HepG2 (cell line): Measurements from ENCODE around the gene ALDH16A1. TPM values are rescaled to one million over a fixed set of nuclear protein-coding genes. Genes with fewer than 3 reads are reported as not detected.

Source experiments
- AGO1 ChIP-seq: fragments of 200-400 bp; formaldehyde crosslinking; IDR thresholded peaks from 2 replicates; pipeline ENCODE4 v1.6.1; 2017; ENCODE audit warnings: mild to moderate bottlenecking, low read depth, low read length, moderate library complexity; ENCODE audit not compliant: poor library complexity, severe bottlenecking
- CBX5 ChIP-seq: sonication (generic); formaldehyde crosslinking; IDR thresholded peaks from 2 replicates; pipeline ENCODE4 v1.4.0; 2020; ENCODE audit warnings: missing genetic modification reagents, borderline replicate concordance
- CENPX ChIP-seq: sonication (generic); formaldehyde crosslinking; IDR thresholded peaks from 2 replicates; pipeline ENCODE4 v1.9.0; 2021; ENCODE audit warnings: mild to moderate bottlenecking, missing genetic modification reagents, moderate library complexity
- DMTF1 ChIP-seq: sonication (generic); formaldehyde crosslinking; IDR thresholded peaks from 2 replicates; pipeline ENCODE4 v1.4.0; 2020; ENCODE audit warnings: mild to moderate bottlenecking, missing genetic modification reagents
- DNMT3B ChIP-seq: conservative IDR thresholded peaks from 2 replicates; pipeline ENCODE4 v1.6.1; 2016; ENCODE audit warnings: missing biosample characterization, control low read depth
- FIP1L1 ChIP-seq: fragments of 200-400 bp; formaldehyde crosslinking; IDR thresholded peaks from 2 replicates; pipeline ENCODE4 v1.6.1; 2018; ENCODE audit warnings: low read depth, mild to moderate bottlenecking, low read length, moderate library complexity, borderline replicate concordance; ENCODE audit not compliant: insufficient read depth
- FOXA3 ChIP-seq: IDR thresholded peaks from 2 replicates; pipeline ENCODE4 v1.6.1; 2016; ENCODE audit warnings: missing genetic modification reagents, missing compliant biosample characterization
- IRF2 ChIP-seq: IDR thresholded peaks from 2 replicates; pipeline ENCODE4 v1.6.1; 2018; ENCODE audit warnings: missing genetic modification reagents, missing compliant biosample characterization
- MIER2 ChIP-seq: IDR thresholded peaks from 2 replicates; pipeline ENCODE4 v1.6.1; 2016; ENCODE audit warnings: missing biosample characterization, missing genetic modification reagents
- NFIC ChIP-seq: IDR thresholded peaks from 2 replicates; pipeline ENCODE4 v1.6.1; 2012; ENCODE audit warnings: mild to moderate bottlenecking, low read length, inconsistent platforms
- SP140L ChIP-seq: sonication (generic); formaldehyde crosslinking; IDR thresholded peaks from 2 replicates; pipeline ENCODE4 v1.4.0; 2020; ENCODE audit warnings: missing genetic modification reagents, borderline replicate concordance
- SP4 ChIP-seq: sonication (generic); formaldehyde crosslinking; IDR thresholded peaks from 2 replicates; pipeline ENCODE4 v1.8.1; 2023; ENCODE audit warnings: mild to moderate bottlenecking, missing genetic modification reagents
- TBX2 ChIP-seq: sonication (generic); formaldehyde crosslinking; IDR thresholded peaks from 2 replicates; pipeline ENCODE4 v1.5.0; 2020; ENCODE audit warnings: missing genetic modification reagents, mild to moderate bottlenecking, borderline replicate concordance
- TSC22D2 ChIP-seq: sonication (generic); formaldehyde crosslinking; IDR thresholded peaks from 2 replicates; pipeline ENCODE4 v1.5.1; 2020; ENCODE audit warnings: missing genetic modification reagents, mild to moderate bottlenecking, borderline replicate concordance
- ZBTB21 ChIP-seq: sonication (generic); formaldehyde crosslinking; IDR thresholded peaks from 2 replicates; pipeline ENCODE4 v1.4.0; 2020; ENCODE audit warnings: missing genetic modification reagents
- ZKSCAN5 ChIP-seq: sonication (generic); formaldehyde crosslinking; IDR thresholded peaks from 2 replicates; pipeline ENCODE4 v1.5.1; 2020; ENCODE audit warnings: mild to moderate bottlenecking, missing genetic modification reagents
- ZNF17 ChIP-seq: sonication (generic); formaldehyde crosslinking; IDR thresholded peaks from 2 replicates; pipeline ENCODE4 v1.5.0; 2020; ENCODE audit warnings: mild to moderate bottlenecking, missing genetic modification reagents
- ZNF367 ChIP-seq: sonication (generic); formaldehyde crosslinking; IDR thresholded peaks from 2 replicates; pipeline ENCODE4 v1.4.0; 2020; ENCODE audit warnings: missing genetic modification reagents, borderline replicate concordance
- ZNF747 ChIP-seq: sonication (generic); formaldehyde crosslinking; IDR thresholded peaks from 2 replicates; pipeline ENCODE4 v1.8.1; 2023; ENCODE audit warnings: missing genetic modification reagents, mild to moderate bottlenecking, borderline replicate concordance
- polyA plus RNA-seq, 8 experiments: library from polyadenylated mRNA; depleted of rRNA in 3 of 8; stranded (reverse) in 7 of 8; unstranded in 1 of 8; fragments of >200 nt; fragmentation: Illumina TruSeq in 4 of 8; extraction: Trizol in 4 of 8; gene quantifications; 2 replicates each; pipeline versions ENCODE4 v1.2.1 to v1.2.3, GENCODE V29; 2011 to 2016; ENCODE audit warnings: low read depth in 4 of 8, missing spikeins in 1 of 8, mixed read lengths in 1 of 8; ENCODE audit not compliant: insufficient read depth in 1 of 8
- total RNA-seq, 5 experiments: library from RNA; depleted of rRNA; stranded (reverse); fragments of >200 nt; fragmentation: Illumina TruSeq; extraction: Trizol; gene quantifications; 2 replicates each; pipeline ENCODE4 v1.2.3, GENCODE V29; 2016; ENCODE audit warnings: low read depth in 1 of 5
- TF ChIP-seq, protein P1 (sequence below): sonication (generic); formaldehyde crosslinking; IDR thresholded peaks from 2 replicates; pipeline ENCODE4 v1.5.0; 2020; ENCODE audit warnings: mild to moderate bottlenecking, missing genetic modification reagents
- TF ChIP-seq, protein P2 (sequence below): sonication (generic); formaldehyde crosslinking; IDR thresholded peaks from 2 replicates; pipeline ENCODE4 v1.5.0; 2020; ENCODE audit warnings: mild to moderate bottlenecking, missing genetic modification reagents, borderline replicate concordance
- TF ChIP-seq, protein P3 (sequence below): sonication (generic); formaldehyde crosslinking; IDR thresholded peaks from 2 replicates; pipeline ENCODE4 v1.4.0; 2020; ENCODE audit warnings: mild to moderate bottlenecking, missing genetic modification reagents

ALDH16A1 gene
- total and polyA plus RNA-seq, 2 of the 13 experiments (the other 11 are each of a cell fraction or from before 2014, with no cell fraction given) = 8.4 to 34.9 TPM

- TF ChIP-seq, protein P1, sequence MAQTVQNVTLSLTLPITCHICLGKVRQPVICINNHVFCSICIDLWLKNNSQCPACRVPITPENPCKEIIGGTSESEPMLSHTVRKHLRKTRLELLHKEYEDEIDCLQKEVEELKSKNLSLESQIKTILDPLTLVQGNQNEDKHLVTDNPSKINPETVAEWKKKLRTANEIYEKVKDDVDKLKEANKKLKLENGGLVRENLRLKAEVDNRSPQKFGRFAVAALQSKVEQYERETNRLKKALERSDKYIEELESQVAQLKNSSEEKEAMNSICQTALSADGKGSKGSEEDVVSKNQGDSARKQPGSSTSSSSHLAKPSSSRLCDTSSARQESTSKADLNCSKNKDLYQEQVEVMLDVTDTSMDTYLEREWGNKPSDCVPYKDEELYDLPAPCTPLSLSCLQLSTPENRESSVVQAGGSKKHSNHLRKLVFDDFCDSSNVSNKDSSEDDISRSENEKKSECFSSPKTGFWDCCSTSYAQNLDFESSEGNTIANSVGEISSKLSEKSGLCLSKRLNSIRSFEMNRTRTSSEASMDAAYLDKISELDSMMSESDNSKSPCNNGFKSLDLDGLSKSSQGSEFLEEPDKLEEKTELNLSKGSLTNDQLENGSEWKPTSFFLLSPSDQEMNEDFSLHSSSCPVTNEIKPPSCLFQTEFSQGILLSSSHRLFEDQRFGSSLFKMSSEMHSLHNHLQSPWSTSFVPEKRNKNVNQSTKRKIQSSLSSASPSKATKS = 0 out of 2 replicates have a peak, but pooled peaks have one; percentile 34
- TF ChIP-seq NFIC (peak; percentile 31; the same call in 1 of the 2 replicates), DNMT3B (CRISPR knock-in tag) (0 out of 2 replicates have a peak, but pooled peaks have one; percentile 51), ZNF747 (CRISPR knock-in tag) (no peak; the same call in 1 of the 2 replicates), SP4 (CRISPR knock-in tag) (peak; percentile 80), SP140L (CRISPR knock-in tag) (no peak), TSC22D2 (CRISPR knock-in tag) (peak; percentile 85; the same call in 1 of the 2 replicates), FOXA3 (CRISPR knock-in tag) (peak; percentile 61), DMTF1 (CRISPR knock-in tag) (no peak), ZNF367 (CRISPR knock-in tag) (no peak; the same call in 1 of the 2 replicates), ZNF17 (no peak), CBX5 (CRISPR knock-in tag) (no peak), IRF2 (CRISPR knock-in tag) (peak; percentile 92), FIP1L1 (0 out of 2 replicates have a peak, but pooled peaks have one; percentile 74), ZBTB21 (CRISPR knock-in tag) (peak; percentile 79), ZKSCAN5 (CRISPR knock-in tag) (no peak), MIER2 (CRISPR knock-in tag) (peak; percentile 45; the same call in 1 of the 2 replicates), TBX2 (CRISPR knock-in tag) (peak; percentile 57), CENPX (CRISPR knock-in tag) (no peak), AGO1 (peak; percentile 81)
- TF ChIP-seq, protein P2, sequence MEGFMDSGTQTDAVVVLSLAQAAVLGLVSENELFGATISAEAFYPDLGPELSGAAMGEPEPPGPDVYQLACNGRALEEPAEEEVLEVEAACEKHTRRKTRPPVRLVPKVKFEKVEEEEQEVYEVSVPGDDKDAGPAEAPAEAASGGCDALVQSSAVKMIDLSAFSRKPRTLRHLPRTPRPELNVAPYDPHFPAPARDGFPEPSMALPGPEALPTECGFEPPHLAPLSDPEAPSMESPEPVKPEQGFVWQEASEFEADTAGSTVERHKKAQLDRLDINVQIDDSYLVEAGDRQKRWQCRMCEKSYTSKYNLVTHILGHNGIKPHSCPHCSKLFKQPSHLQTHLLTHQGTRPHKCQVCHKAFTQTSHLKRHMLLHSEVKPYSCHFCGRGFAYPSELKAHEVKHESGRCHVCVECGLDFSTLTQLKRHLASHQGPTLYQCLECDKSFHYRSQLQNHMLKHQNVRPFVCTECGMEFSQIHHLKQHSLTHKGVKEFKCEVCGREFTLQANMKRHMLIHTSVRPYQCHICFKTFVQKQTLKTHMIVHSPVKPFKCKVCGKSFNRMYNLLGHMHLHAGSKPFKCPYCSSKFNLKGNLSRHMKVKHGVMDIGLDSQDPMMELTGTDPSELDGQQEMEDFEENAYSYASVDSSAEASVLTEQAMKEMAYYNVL (CRISPR knock-in tag) = peak; percentile 64; the same call in 1 of the 2 replicates
- TF ChIP-seq, protein P3, sequence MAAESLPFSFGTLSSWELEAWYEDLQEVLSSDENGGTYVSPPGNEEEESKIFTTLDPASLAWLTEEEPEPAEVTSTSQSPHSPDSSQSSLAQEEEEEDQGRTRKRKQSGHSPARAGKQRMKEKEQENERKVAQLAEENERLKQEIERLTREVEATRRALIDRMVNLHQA (CRISPR knock-in tag) = no peak
These were observed 34.4 kb downstream of the ALDH16A1 start, which contains the start of gene RPL13A (continued) for GRCh38 chr19:49487277-49488045.
